ENCODE results near the gene SIRT7. TPM values are rescaled to one million over a fixed set of nuclear protein-coding genes. Genes with fewer than 3 reads are reported as not detected.

The SIRT7 gene
- total RNA-seq, 6 experiments from 2014 or later, result 7.4 to 15.0 (median 12.2) TPM

DNA sequence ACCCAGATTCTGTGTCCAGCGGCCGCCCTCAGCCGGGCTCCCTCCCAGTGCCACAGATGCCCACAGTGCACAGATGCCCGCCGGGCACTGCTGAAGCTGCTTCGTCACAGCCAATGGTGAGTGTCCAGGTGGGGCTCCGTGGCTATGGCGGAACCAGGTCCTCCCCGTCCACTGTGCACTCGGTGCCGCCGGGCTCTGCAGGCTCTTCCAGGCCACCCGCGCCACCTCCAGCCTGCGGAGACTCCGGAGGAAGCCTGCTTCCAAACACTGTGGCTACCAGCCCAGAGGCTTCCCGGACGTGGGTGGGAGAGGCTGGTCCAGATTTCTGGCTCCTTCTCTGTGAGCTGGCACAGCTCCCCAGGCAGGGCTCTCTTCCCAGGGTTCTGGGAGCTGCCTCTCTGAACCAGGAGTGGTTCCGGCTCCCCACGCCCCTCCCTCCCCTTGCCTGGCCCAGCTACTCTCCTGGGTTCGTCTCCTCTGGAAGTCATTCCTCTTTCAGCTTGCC, 22.0 kb upstream of the SIRT7 start:
- no peak for TF ChIP-seq POLR2A (IDR thresholded peaks at IDR 0.05)
- TF ChIP-seq, protein P1, sequence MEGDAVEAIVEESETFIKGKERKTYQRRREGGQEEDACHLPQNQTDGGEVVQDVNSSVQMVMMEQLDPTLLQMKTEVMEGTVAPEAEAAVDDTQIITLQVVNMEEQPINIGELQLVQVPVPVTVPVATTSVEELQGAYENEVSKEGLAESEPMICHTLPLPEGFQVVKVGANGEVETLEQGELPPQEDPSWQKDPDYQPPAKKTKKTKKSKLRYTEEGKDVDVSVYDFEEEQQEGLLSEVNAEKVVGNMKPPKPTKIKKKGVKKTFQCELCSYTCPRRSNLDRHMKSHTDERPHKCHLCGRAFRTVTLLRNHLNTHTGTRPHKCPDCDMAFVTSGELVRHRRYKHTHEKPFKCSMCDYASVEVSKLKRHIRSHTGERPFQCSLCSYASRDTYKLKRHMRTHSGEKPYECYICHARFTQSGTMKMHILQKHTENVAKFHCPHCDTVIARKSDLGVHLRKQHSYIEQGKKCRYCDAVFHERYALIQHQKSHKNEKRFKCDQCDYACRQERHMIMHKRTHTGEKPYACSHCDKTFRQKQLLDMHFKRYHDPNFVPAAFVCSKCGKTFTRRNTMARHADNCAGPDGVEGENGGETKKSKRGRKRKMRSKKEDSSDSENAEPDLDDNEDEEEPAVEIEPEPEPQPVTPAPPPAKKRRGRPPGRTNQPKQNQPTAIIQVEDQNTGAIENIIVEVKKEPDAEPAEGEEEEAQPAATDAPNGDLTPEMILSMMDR (IDR thresholded peaks at IDR 0.05), result no peak
- ATAC-seq (no peak), DNase-seq (peak in 1 of 3 donors; percentile 55)
- Histone ChIP-seq H3K4me3 (no peak overlapping the region), H3K9me3 (no peaks in the 10 kb centered on the region), H3K27me3 (no peaks in the 10 kb centered on the region), H3K27ac (no peak overlapping the region), H3K36me3 (no peaks in the 10 kb centered on the region), H3K4me1 (peaks cover 0 to 11% (median 3%) of the 10 kb centered on the region in 4 donors)
- intact Hi-C loops (cut with DNase I), result loop anchor here in 1 of 2 donors (10.0 kb wide), 1 partner anchor 255 kb away; no protein-coding TSS in a partner anchor
- WGBS (ENCODE audit: insufficient coverage, low coverage, low lambda C conversion rate, missing lambda C conversion rate), result no CpG with 5 or more reads among the region's 21 CpGs

DNA sequence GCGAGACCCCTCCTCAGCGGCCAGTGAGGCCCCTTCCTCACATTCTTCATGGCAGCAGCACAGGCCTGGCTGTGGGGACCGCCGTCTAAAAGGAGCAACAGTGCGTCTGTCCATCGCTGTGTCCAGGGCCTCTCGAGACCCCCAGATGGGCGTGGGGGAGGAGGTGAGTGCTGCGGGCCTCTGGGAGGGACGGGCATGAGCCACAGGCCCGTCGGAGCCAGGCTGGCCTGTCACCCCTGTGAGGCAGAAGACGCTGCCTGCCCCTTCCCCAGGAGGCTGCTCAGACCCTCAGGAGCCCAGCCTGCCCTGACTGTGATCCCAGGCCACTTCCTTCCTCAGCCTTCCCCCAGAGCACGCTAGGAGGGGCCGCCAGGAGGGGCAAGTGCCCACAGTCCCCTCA, 21.2 kb upstream of the SIRT7 start:
- no peak for TF ChIP-seq POLR2A (IDR thresholded peaks at IDR 0.05)
- TF ChIP-seq, protein P1 (IDR thresholded peaks at IDR 0.05), result no peak
- DNase-seq (peak in 1 of 3 donors; percentile 43), ATAC-seq (no peak)
- H3K27me3 ChIP-seq, result no peaks in the 10 kb centered on the region
- intact Hi-C loops (cut with DNase I), result no loop called here
- H3K4me1 ChIP-seq, result peaks cover 0 to 11% (median 3%) of the 10 kb centered on the region in 4 donors
- H3K9me3 ChIP-seq, result no peaks in the 10 kb centered on the region
- no peak overlapping the region for H3K27ac ChIP-seq
- no peak overlapping the region for H3K4me3 ChIP-seq
- no CpG with 5 or more reads among the region's 15 CpGs for WGBS (ENCODE audit: insufficient coverage, low coverage, low lambda C conversion rate, missing lambda C conversion rate)
- no peaks in the 10 kb centered on the region for H3K36me3 ChIP-seq

DNA sequence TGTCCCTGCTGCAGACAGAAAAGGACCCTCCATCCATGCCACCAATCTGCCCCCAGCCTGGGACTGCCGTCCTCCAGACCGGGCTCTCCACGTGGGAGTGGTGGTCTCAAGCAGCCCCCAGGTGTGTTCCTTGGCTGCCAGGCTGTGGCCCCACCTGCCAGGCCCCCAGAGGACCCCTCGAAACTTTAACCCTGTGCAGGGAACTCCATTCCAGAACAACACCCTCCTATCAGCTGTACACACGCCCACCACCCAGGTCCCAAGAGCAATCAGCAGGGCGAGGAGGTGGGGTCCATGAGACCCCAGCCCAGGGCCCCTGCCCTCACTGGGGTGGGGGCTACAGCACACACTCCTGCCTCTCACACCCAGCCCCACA, 17.7 kb upstream of the SIRT7 start:
- Histone ChIP-seq H3K27me3 (no peaks in the 10 kb centered on the region), H3K36me3 (no peaks in the 10 kb centered on the region), H3K27ac (no peak overlapping the region), H3K9me3 (no peaks in the 10 kb centered on the region), H3K4me1 (peaks cover 0 to 11% (median 3%) of the 10 kb centered on the region in 4 donors), H3K4me3 (no peak overlapping the region)
- no peak for DNase-seq
- 60% methylated on average over 1 of the region's 6 CpGs for WGBS (ENCODE audit: insufficient coverage, low coverage, low lambda C conversion rate, missing lambda C conversion rate)
- TF ChIP-seq, protein P1 (IDR thresholded peaks at IDR 0.05), result no peak
- TF ChIP-seq POLR2A (IDR thresholded peaks at IDR 0.05), result no peak
- ATAC-seq, result no peak
- intact Hi-C loops (cut with DNase I), result no loop called here

DNA sequence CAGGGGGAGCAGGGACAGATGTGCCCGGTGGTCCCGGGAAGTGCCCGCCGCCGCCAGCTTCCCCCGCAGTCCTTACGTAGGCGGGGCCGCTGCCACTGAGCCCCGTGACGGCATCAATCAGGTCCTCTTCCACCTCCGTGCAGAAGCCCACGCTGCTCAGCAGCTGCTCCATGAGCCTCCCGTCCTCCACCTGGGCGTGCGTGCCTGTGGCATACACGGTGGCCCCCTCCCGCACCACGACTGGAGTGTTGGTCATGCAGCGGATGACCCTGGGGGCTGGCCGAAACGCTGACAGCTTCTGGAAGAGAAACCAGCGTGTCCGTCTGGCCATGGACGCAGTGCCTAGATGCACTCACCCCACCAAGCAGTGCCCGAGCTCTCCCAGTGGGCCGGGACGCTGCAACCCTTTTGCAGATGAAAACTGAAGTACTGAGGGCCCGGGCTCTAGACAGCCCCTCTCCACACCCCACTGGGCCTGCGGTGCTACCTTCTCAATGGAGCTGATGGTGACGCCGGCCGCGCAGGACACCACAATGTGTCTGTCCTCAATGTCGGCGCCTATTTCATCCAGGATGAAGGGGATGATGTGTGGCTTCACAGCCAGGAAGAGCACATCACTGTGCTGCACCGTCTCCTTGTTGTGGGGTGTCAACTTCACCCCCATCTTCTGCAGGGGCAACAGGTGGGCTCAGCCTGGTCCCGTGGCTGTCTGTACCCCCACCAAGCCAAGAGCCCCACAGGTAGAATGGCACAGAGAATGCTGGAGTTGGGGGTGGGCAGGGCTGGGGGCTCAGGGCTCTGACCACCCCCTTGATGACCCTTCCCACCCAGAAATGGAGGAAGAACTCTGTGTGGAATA, 17.1 kb upstream of the SIRT7 start:
- Histone ChIP-seq H3K27ac (no peak overlapping the region), H3K36me3 (no peaks in the 10 kb centered on the region), H3K27me3 (no peaks in the 10 kb centered on the region), H3K4me3 (no peak overlapping the region), H3K9me3 (no peaks in the 10 kb centered on the region), H3K4me1 (peaks cover 0 to 11% (median 3%) of the 10 kb centered on the region in 4 donors)
- intact Hi-C loops (cut with DNase I), result no loop called here
- WGBS (ENCODE audit: insufficient coverage, low coverage, low lambda C conversion rate, missing lambda C conversion rate), result 80% methylated on average over 1 of the region's 38 CpGs
- TF ChIP-seq POLR2A (IDR thresholded peaks at IDR 0.05), result no peak
- TF ChIP-seq, protein P1 (IDR thresholded peaks at IDR 0.05), result no peak
- ATAC-seq (no peak), DNase-seq (peak in 1 of 3 donors; percentile 48)
